GM23338 (cell line): ENCODE data around the gene TTC39B.

Source experiments
- CREB1 ChIP-seq: fragments of 250-450 bp; sonication (Bioruptor Pico); IDR thresholded peaks from 2 replicates; pipeline ENCODE4 v1.5.0; 2020; ENCODE audit warnings: low read depth, mild to moderate bottlenecking, moderate library complexity
- ETS1 ChIP-seq: IDR thresholded peaks from 2 replicates; pipeline ENCODE4 v1.6.1; 2016; ENCODE audit warnings: antibody characterized with exemption
- EZH2 ChIP-seq: fragments of 200-600 bp; sonication (generic); IDR thresholded peaks from one replicate; pipeline ENCODE4 v1.8.0; 2017; ENCODE audit warnings: antibody characterized with exemption, mild to moderate bottlenecking, low read depth; ENCODE audit not compliant: unreplicated experiment
- EZH2phosphoT487 ChIP-seq: fragments of 200-600 bp; sonication (generic); IDR thresholded peaks from one replicate; pipeline ENCODE4 v1.8.1; 2018; ENCODE audit warnings: antibody characterized with exemption; ENCODE audit not compliant: unreplicated experiment
- NANOG ChIP-seq: IDR thresholded peaks from 2 replicates; pipeline ENCODE4 v1.6.1; 2016; ENCODE audit warnings: antibody characterized with exemption, borderline replicate concordance
- POLR2AphosphoS5 ChIP-seq: IDR thresholded peaks from 2 replicates; pipeline ENCODE4 v1.6.1; 2016; ENCODE audit warnings: antibody characterized with exemption, low read depth
- REST ChIP-seq: IDR thresholded peaks from one replicate; pipeline ENCODE4 v1.6.1; 2018; ENCODE audit warnings: antibody characterized with exemption; ENCODE audit not compliant: unreplicated experiment
- STAT1 ChIP-seq: IDR thresholded peaks from one replicate; pipeline ENCODE4 v1.6.1; 2016; ENCODE audit warnings: antibody characterized with exemption; ENCODE audit not compliant: unreplicated experiment
- ZNF114 ChIP-seq: fragments of 250-450 bp; sonication (Bioruptor Pico); IDR thresholded peaks from 2 replicates; pipeline ENCODE4 v1.5.0; 2020; ENCODE audit warnings: mild to moderate bottlenecking, moderate library complexity
- ZNF331 ChIP-seq: fragments of 250-450 bp; sonication (Bioruptor Pico); IDR thresholded peaks from 2 replicates; pipeline ENCODE4 v1.5.0; 2020; ENCODE audit warnings: low read depth, mild to moderate bottlenecking, moderate library complexity
- TF ChIP-seq, protein P1 (sequence below), 2 experiments: fragments of 200-600 bp in 1 of 2; sonication (generic) in 1 of 2; conservative IDR thresholded peaks; 2 replicates each; pipeline versions ENCODE4 v1.5.1 to v1.6.1; 2016 to 2017; ENCODE audit warnings: antibody characterized with exemption in 2 of 2, low read depth in 2 of 2, mild to moderate bottlenecking in 2 of 2, moderate library complexity in 1 of 2

DNA sequence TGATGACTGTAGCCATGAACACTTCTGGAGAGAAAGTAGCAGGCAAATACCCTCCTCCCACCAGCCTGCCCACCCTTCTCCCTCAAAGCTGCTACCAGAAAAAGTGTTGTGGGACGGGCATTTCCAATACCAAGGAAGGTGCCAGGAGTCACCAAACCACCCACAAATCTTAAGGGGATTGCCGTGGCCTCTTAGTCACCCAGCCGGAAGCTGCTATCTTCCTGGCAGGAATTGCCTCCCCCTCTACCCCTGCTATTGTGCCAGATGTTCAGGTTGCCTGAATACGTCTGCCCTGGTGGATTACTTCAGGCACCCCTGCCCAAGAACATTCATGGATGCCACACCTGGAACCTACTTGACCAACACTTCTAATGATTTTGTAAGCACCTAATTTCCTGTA is 156.1 kb downstream of the TTC39B start:
- TF ChIP-seq POLR2AphosphoS5 (no peak), ZNF114 (CRISPR knock-in tag) (no peak), EZH2 (no peak), ETS1 (no peak), REST (no peak), STAT1 (no peak), EZH2phosphoT487 (no peak), CREB1 (CRISPR knock-in tag) (no peak), NANOG (no peak), ZNF331 (CRISPR knock-in tag) (no peak)
- TF ChIP-seq, protein P1, sequence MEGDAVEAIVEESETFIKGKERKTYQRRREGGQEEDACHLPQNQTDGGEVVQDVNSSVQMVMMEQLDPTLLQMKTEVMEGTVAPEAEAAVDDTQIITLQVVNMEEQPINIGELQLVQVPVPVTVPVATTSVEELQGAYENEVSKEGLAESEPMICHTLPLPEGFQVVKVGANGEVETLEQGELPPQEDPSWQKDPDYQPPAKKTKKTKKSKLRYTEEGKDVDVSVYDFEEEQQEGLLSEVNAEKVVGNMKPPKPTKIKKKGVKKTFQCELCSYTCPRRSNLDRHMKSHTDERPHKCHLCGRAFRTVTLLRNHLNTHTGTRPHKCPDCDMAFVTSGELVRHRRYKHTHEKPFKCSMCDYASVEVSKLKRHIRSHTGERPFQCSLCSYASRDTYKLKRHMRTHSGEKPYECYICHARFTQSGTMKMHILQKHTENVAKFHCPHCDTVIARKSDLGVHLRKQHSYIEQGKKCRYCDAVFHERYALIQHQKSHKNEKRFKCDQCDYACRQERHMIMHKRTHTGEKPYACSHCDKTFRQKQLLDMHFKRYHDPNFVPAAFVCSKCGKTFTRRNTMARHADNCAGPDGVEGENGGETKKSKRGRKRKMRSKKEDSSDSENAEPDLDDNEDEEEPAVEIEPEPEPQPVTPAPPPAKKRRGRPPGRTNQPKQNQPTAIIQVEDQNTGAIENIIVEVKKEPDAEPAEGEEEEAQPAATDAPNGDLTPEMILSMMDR (conservative IDR thresholded peaks at IDR 0.05; ENCODE audit: low read depth in 2 of 2), result no peak
